Osteocyte (in vitro differentiated cells): Measurements from ENCODE around the gene CNTNAP2. TPM values are rescaled to one million over a fixed set of nuclear protein-coding genes. Genes with fewer than 3 reads are reported as not detected.

ENCODE experiments used
- DNase-seq: peaks from one replicate; pipeline ENCODE4 v3.0.0; 2021; ENCODE audit warnings: mixed read lengths; ENCODE audit not compliant: unreplicated experiment; ENCODE audit errors: extremely low spot score
- H3K27ac Mint-ChIP-seq: one replicate; pipeline ENCODE4 v1.8.0; 2021; ENCODE audit warnings: mild to moderate bottlenecking, mixed read lengths; ENCODE audit not compliant: unreplicated experiment
- H3K27me3 Mint-ChIP-seq: one replicate; pipeline ENCODE4 v1.8.0; 2021; ENCODE audit warnings: mixed read lengths; ENCODE audit not compliant: unreplicated experiment
- H3K36me3 Mint-ChIP-seq: one replicate; pipeline ENCODE4 v1.8.0; 2021; ENCODE audit warnings: mixed read lengths; ENCODE audit not compliant: unreplicated experiment
- H3K4me1 Mint-ChIP-seq: one replicate; pipeline ENCODE4 v1.8.0; 2021; ENCODE audit warnings: mixed read lengths; ENCODE audit not compliant: unreplicated experiment
- H3K4me3 Mint-ChIP-seq: one replicate; pipeline ENCODE4 v1.8.0; 2021; ENCODE audit warnings: mild to moderate bottlenecking, moderate library complexity, mixed read lengths; ENCODE audit not compliant: unreplicated experiment
- H3K9me3 Mint-ChIP-seq: one replicate; pipeline ENCODE4 v1.8.0; 2021; ENCODE audit warnings: mixed read lengths; ENCODE audit not compliant: unreplicated experiment
- total RNA-seq: library from RNA; stranded (reverse); gene quantifications from 2 replicates; pipeline ENCODE4 v1.2.1, GENCODE V29; 2021
- TF ChIP-seq, protein P1 (sequence below): fragments of 200-600 bp; sonication (generic); IDR thresholded peaks from 2 replicates; pipeline ENCODE4 v1.5.0; 2021; ENCODE audit warnings: antibody characterized with exemption, mild to moderate bottlenecking, moderate library complexity

CNTNAP2 gene
- total RNA-seq, 1 donor from 2014 or later, result 1.4 TPM

DNA sequence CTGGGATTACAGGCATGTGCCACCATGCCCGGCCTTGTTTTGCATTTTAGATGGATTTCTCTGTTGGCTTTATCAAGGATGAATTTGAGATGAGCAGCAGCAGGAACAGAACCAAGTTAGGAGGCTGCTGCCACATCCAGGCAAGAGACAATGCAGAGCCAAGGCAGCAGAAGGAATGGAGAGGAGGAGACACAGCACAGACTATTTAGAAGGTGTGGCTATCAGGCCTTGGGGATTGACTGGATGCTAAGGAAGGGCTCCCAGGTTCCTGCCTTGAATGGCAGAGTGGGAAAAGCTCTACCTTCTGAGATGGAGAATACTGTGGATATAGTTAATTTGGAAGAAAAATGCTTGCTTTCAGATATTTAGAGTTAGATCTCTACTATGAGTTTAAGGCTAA is 1989.3 kb downstream of the CNTNAP2 start:
- no peaks in the 10 kb centered on the region for H3K4me1 Mint-ChIP-seq
- DNase-seq, result no peak
- TF ChIP-seq, protein P1, sequence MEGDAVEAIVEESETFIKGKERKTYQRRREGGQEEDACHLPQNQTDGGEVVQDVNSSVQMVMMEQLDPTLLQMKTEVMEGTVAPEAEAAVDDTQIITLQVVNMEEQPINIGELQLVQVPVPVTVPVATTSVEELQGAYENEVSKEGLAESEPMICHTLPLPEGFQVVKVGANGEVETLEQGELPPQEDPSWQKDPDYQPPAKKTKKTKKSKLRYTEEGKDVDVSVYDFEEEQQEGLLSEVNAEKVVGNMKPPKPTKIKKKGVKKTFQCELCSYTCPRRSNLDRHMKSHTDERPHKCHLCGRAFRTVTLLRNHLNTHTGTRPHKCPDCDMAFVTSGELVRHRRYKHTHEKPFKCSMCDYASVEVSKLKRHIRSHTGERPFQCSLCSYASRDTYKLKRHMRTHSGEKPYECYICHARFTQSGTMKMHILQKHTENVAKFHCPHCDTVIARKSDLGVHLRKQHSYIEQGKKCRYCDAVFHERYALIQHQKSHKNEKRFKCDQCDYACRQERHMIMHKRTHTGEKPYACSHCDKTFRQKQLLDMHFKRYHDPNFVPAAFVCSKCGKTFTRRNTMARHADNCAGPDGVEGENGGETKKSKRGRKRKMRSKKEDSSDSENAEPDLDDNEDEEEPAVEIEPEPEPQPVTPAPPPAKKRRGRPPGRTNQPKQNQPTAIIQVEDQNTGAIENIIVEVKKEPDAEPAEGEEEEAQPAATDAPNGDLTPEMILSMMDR, result no peak
- H3K27me3 Mint-ChIP-seq, result no peaks in the 10 kb centered on the region
- no peak overlapping the region for H3K4me3 Mint-ChIP-seq
- no peaks in the 10 kb centered on the region for H3K36me3 Mint-ChIP-seq
- H3K9me3 Mint-ChIP-seq, result peaks cover 4% of the 10 kb centered on the region
- H3K27ac Mint-ChIP-seq, result no peak overlapping the region

DNA sequence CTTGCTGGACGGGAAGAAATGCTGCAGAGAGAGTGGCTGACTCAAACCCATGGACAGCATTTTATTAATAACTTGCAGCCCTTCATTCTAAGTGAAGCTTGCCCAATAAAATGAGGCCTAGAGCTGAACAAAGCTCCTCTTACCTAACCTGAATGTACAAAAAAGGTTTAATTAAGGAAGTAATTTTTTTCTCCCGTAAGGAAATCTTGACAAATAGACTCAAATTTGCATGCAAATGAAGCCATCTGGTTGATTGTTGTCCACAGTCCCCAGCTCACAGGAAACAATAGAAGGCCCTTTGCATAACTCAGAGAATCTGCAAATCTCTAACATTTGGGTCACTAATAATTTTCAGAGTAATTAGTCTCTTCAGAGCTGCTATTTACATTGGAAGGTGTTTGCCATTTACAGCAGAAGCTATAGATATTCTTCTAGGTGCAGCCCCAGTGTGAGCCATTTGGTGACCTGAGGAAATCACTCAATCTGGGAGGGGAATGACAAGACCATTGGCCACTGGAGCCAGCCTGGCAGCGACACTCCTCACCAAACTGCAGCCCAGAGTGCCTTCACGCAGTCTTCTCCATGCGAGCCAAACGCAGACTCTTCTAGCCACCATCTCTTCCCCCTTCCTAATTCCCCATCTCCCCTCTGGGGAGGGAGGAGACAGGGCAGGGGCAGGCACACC is 1991.0 kb downstream of the CNTNAP2 start:
- TF ChIP-seq, protein P1, result no peak
- H3K36me3 Mint-ChIP-seq, result no peaks in the 10 kb centered on the region

DNA sequence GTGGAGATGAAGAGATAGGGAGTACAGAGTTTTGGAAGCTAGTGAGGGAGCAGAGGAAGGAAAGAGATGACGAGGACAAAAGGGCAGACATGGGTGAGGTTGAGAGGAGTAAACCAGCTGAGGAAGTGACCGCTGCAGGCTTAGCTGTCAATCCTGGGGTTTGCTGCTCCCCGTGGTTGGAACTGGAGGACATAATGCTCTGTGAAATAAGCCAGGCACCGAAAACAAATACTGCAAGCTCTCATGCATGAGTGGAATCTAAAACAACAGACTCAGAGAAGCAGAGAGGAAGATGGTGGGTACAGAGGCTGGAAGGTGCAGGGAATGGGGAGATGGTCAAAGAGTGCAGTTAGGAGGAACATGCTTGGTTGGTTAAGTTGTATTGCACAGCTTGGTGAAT is 1991.8 kb downstream of the CNTNAP2 start:
- H3K27ac Mint-ChIP-seq, result no peak overlapping the region
- no peaks in the 10 kb centered on the region for H3K27me3 Mint-ChIP-seq
- H3K4me3 Mint-ChIP-seq, result no peak overlapping the region
- no peaks in the 10 kb centered on the region for H3K36me3 Mint-ChIP-seq
- DNase-seq, result no peak
- H3K4me1 Mint-ChIP-seq, result no peaks in the 10 kb centered on the region
- no peaks in the 10 kb centered on the region for H3K9me3 Mint-ChIP-seq
- TF ChIP-seq, protein P1, result no peak

More for the DNA sequence above, 1991.0 kb downstream of the CNTNAP2 start:
- Mint-ChIP-seq H3K27me3 (no peaks in the 10 kb centered on the region), H3K27ac (no peak overlapping the region), H3K4me3 (no peak overlapping the region), H3K4me1 (no peaks in the 10 kb centered on the region), H3K9me3 (peaks cover 4% of the 10 kb centered on the region)
- DNase-seq, result no peak

DNA sequence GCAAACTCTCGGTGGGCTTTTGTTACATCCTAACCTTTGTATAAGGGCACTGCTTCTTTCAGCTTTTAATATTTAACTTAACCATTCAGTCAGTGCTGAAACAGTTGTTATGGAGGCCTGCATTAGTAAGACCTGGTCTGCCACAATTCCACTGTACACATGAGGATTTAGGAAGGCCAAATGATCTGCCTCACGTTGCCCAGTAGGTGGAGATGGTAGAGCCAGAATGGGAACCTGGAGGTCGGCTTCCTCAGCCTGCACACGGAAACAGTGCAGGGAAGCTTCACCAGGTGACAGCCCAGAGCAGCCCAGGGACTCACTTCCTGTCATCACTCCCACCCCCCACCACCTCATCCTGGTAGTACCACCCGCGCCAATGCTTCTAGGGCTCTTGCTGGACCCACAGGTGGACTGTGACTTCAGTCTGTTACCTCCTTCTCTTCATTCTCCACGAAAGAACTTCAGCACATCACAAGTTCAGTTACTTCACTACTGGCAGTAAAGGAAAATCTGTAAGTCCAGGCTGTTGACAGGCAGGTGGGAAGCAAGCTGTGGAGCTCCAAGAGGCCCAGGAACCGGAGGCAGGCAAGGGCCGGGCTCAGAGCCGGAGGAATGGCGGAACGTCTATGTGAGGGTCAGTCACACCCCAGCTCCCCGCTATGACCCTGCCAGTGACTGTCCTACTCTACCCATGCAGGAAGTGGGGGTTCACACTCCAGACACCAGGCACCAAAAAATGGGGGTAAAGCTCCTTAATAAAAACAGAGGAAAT is 1993.7 kb downstream of the CNTNAP2 start:
- no peaks in the 10 kb centered on the region for H3K36me3 Mint-ChIP-seq
- H3K9me3 Mint-ChIP-seq, result no peaks in the 10 kb centered on the region
- H3K4me3 Mint-ChIP-seq, result no peak overlapping the region
- H3K27me3 Mint-ChIP-seq, result no peaks in the 10 kb centered on the region
- no peak overlapping the region for H3K27ac Mint-ChIP-seq
- TF ChIP-seq, protein P1, result no peak
- DNase-seq, result no peak
- H3K4me1 Mint-ChIP-seq, result no peaks in the 10 kb centered on the region

DNA sequence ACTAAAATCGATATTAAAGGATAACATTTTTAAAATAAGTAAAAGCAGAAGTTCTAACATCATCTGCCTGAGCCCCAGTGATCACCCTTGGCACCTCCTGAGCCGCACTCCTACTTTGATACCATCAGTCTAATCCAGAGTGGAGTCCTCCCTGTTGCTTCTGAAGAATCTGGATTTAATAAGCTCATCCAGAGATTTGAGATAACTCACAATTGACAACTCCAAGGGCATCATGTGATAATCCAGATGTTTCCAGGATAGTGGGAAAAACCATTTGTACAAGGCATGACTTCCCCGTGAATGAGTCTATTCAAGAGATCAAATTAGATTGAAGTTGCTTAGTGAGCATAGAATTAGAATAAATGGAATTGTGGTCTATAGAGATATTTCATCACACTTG is 1998.2 kb downstream of the CNTNAP2 start:
- Mint-ChIP-seq H3K9me3 (no peaks in the 10 kb centered on the region), H3K27ac (no peak overlapping the region), H3K4me3 (no peak overlapping the region), H3K36me3 (no peaks in the 10 kb centered on the region), H3K4me1 (no peaks in the 10 kb centered on the region), H3K27me3 (no peaks in the 10 kb centered on the region)
- DNase-seq, result no peak
- TF ChIP-seq, protein P1, result no peak
